ENCODE data around the gene AGPAT3. TPM values are rescaled to one million over a fixed set of nuclear protein-coding genes. Genes with fewer than 3 reads are reported as not detected.

The AGPAT3 gene
- total and polyA plus RNA-seq, 7 donors = 14.4 to 48.5 (median 20.3) TPM

- TF ChIP-seq POLR2AphosphoS5 (IDR thresholded peaks at IDR 0.05) (no peak), EP300 (IDR thresholded peaks at IDR 0.05) (no peak), CTCF (IDR thresholded peaks at IDR 0.05) (no peak), POLR2A (IDR thresholded peaks at IDR 0.05) (no peak)
- whole genome bisulfite sequencing, 2 donors = 93 to 94% methylated on average over 9 of the region's 9 CpGs
- intact Hi-C loops (cut with DNase I) = no loop called here
- Histone ChIP-seq H3K9me3 (no peaks in the 10 kb centered on the region), H3K36me3 (no peaks in the 10 kb centered on the region), H3K4me3 (no peak overlapping the region), H3K4me1 (no peaks in the 10 kb centered on the region), H3K27me3 (no peaks in the 10 kb centered on the region), H3K27ac (no peak overlapping the region)
- peak; percentile 36 for DNase-seq
Observed at GRCh38 chr21:43994646-43995045, 129.6 kb downstream of the AGPAT3 start.

- no peaks in the 10 kb centered on the region for H3K9me3 ChIP-seq
- intact Hi-C loops (cut with DNase I) = no loop called here
- H3K36me3 ChIP-seq = no peaks in the 10 kb centered on the region
- no peak for DNase-seq
- H3K27ac ChIP-seq = no peak overlapping the region
- no peaks in the 10 kb centered on the region for H3K27me3 ChIP-seq
- TF ChIP-seq POLR2A (IDR thresholded peaks at IDR 0.05) (no peak), CTCF (IDR thresholded peaks at IDR 0.05) (no peak), EP300 (IDR thresholded peaks at IDR 0.05) (no peak), POLR2AphosphoS5 (IDR thresholded peaks at IDR 0.05) (no peak)
- no peaks in the 10 kb centered on the region for H3K4me1 ChIP-seq
- H3K4me3 ChIP-seq = no peak overlapping the region
- 88 to 93% methylated on average over 18 of the region's 18 CpGs for WGBS, 2 donors
Observed at GRCh38 chr21:43995521-43996105, 130.6 kb downstream of the AGPAT3 start.

- 87 to 91% methylated on average over 5 of the region's 5 CpGs for WGBS, 2 donors
- no peaks in the 10 kb centered on the region for H3K4me1 ChIP-seq
- no peaks in the 10 kb centered on the region for H3K9me3 ChIP-seq
- DNase-seq = no peak
- no peak overlapping the region for H3K4me3 ChIP-seq
- intact Hi-C loops (cut with DNase I) = no loop called here
- H3K27me3 ChIP-seq = no peaks in the 10 kb centered on the region
- H3K36me3 ChIP-seq = no peaks in the 10 kb centered on the region
- TF ChIP-seq EP300 (IDR thresholded peaks at IDR 0.05) (no peak), POLR2AphosphoS5 (IDR thresholded peaks at IDR 0.05) (no peak), CTCF (IDR thresholded peaks at IDR 0.05) (no peak), POLR2A (IDR thresholded peaks at IDR 0.05) (no peak)
- H3K27ac ChIP-seq = no peak overlapping the region
Observed at GRCh38 chr21:43997766-43998742, 133.0 kb downstream of the AGPAT3 start.

DNA sequence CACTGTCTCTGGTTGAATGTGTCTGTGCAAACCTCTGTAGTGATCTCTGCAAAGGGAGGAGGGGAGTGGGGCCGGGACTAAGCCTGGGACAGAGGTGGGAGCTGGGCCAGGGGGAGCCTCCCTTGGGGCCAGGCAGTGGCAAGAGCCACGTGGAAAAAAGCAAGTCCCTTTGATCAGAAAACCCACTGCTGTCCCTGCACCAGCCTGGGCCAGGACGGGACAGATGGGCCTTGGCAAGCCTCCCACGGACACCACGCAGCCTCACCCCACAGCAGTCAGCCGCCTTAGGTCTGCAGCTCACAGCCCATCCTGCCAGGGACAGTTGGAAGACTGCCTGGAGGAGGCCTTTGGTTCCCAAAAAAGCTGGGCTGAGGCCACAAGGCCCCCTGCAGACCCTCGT lies 135.3 kb downstream of the AGPAT3 start:
- WGBS, 2 donors = 63 to 68% methylated on average over 7 of the region's 7 CpGs
- Histone ChIP-seq H3K36me3 (no peaks in the 10 kb centered on the region), H3K27ac (no peak overlapping the region), H3K4me3 (no peak overlapping the region), H3K27me3 (no peaks in the 10 kb centered on the region), H3K9me3 (no peaks in the 10 kb centered on the region), H3K4me1 (peaks cover 0 to 2% (median under 1%) of the 10 kb centered on the region in 4 donors)
- no peak for DNase-seq
- intact Hi-C loops (cut with DNase I) = no loop called here
- TF ChIP-seq CTCF (IDR thresholded peaks at IDR 0.05) (no peak), EP300 (IDR thresholded peaks at IDR 0.05) (no peak), POLR2AphosphoS5 (IDR thresholded peaks at IDR 0.05) (no peak), POLR2A (IDR thresholded peaks at IDR 0.05) (no peak)
